HG02943 (cell line): ENCODE results near the gene CES4A.

Experiments
- ATAC-seq: cut with Tn5 transposase; IDR thresholded peaks from one replicate; pipeline ENCODE4 v1.9.1; 2021; ENCODE audit warnings: mild to moderate bottlenecking, low read depth, moderate library complexity; ENCODE audit not compliant: unreplicated experiment

The CES4A gene

GRCh38 chr16:67017421-67017750 lies 29.0 kb downstream of the CES4A start:
- ATAC-seq: no peak

- no peak for ATAC-seq
Measured at GRCh38 chr16:67017810-67018488, 29.6 kb downstream of the CES4A start.

DNA sequence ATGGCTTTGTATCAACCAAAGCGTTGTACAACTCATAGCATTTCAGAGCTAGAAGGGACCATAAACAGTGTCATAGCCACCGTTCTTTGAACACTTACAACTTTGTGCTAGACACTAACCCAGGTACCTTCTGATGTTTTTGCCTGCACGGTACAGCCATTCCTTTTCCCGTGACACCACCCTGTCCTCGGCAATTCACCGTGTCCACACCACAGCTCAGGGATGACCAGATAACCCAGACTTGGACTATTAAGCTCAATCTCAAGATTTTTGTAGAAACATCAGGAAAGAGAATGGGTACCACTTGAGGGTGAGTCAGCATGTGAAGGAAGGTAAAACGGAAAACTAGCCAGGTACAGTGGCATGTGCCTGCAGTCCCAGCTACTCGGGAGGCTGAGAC lies 30.8 kb downstream of the CES4A start:
- no peak for ATAC-seq

GRCh38 chr16:67021321-67021720 lies 32.9 kb downstream of the CES4A start:
- no peak for ATAC-seq

DNA sequence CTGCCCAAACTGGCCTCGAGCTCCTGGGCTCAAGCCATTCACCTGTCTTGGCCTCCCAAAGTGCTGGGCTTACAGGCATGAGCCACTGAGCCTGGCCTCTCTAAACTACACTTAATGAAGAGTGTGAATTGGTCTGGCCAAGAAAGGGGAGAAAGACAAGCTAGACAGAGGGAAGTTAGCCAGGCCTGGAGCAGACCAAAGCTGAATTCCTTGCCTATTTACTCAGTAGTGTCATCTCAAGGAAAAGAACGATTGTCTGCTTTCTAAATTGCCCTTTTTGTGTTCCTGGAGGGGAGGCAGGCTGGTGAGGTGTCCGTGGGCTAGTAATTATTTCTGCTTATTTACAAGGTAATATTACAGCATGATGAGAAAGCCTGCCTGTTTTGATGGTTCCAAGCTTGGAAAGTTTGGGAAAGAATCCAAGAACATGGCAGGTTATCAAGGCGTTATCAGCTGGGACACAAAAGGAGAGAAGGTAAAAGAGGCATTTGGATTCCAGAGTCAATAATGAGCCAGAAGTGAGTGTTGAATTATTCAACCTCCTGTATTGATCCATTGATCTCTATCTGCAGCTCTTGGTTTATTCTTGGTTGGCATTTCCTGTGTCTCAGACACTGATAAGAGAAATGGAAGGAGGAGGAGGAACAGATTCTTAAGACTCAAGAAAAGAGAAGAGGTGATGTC lies 34.3 kb downstream of the CES4A start:
- ATAC-seq: no peak

- no peak for ATAC-seq
Measured at GRCh38 chr16:67023689-67024088, 35.3 kb downstream of the CES4A start.

- no peak for ATAC-seq
Measured at GRCh38 chr16:67024384-67025209, 36.2 kb downstream of the CES4A start.

GRCh38 chr16:67025210-67025550 lies 36.8 kb downstream of the CES4A start:
- ATAC-seq: no peak

GRCh38 chr16:67026570-67026969 lies 38.2 kb downstream of the CES4A start:
- ATAC-seq: no peak

- no peak for ATAC-seq
Measured at GRCh38 chr16:67027046-67027445, 38.7 kb downstream of the CES4A start.

DNA sequence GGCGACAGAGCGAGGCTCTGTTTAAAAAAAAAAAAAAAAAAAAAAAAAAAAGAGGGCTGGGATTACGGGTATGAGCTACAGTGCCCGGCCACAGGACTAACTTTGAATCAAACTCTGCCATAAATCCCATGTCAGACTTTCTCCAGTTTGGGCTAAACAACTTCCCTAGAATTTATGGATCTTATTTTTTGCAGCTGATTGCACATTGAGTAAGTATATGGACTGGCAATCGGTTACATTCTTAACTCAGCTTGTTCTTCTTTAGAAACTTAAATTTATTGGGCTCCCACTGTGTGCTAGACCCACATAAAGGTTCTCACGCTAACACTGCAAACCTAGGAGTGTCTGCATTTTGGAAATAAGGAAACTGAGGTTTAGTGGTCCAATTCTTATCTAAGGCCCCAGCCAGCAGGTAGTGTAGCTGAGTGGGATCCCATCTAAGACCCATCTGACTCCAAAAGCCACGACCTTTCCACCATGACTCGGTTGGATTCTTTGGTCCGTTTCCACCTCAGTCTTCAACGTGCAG lies 39.8 kb downstream of the CES4A start:
- no peak for ATAC-seq

DNA sequence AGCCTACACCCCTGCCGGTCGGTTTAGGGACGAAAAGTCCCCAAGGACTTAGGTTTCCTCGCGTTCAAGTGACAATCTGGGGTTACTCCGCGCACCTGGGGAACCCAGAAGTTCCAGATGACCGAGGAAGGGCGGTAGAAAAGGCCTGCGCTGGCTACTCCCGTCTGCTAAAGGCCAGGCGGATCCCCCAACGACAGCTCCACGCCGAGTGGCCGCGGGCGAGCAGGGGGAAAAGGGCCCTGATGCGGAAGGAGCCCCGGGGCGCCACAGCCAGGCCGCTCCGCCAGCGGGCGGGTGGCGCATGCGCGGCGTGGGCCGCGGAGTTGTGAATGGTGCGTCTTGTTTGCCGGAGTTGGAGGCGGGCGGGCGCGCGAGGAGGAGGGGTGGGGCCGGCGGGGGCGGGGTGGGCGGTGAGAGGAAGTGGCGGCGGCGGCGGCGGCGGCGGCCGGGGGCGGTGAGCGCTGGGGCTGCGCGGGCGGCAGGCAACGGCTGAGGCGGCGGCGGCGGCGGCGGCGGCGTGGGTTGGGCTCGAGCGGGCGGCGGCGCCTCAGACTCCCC lies 40.4 kb downstream of the CES4A start, which contains the start of gene CBFB:
TSS of gene CBFB (plus strand) at position 454 of the 558 bp plus-strand sequence. CDS start 259 bp downstream, outside the sequence.
- peak; percentile 78 for ATAC-seq

DNA sequence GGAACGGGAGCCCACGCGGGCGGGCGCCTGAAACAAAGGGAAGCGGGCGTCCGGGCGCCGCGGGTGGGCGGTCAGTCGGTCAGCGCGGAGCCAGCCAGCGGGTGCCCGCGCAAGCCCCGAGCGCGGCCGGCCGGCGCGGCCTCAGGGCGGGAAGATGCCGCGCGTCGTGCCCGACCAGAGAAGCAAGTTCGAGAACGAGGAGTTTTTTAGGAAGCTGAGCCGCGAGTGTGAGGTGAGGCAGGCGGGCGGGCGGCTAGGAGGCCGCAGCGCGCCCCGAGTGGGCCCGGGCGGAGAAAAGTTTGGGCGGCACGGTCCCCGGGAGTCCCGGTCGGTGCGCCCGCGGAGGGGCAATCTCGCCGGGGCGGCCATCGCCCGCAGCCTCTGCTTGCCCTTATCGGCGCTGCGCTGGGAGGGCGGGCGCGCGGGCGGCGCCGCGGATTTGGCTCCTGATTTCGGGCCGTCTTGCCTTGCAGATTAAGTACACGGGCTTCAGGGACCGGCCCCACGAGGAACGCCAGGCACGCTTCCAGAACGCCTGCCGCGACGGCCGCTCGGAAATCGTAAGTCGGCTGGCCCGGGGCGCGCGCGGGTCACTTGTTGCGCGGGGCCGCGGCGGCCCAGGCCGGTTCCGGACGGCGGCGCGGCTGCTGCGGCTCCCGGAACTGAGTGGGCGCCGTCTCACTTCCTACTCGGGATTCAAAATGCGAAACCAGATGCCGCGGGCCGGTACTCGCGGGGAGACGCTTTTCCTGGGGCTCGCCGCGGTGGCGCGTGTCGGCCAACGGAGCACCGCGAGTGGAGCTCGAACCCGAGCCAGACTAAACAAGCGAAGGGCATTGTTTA lies 41.1 kb downstream of the CES4A start:
- ATAC-seq: peak; percentile 33

DNA sequence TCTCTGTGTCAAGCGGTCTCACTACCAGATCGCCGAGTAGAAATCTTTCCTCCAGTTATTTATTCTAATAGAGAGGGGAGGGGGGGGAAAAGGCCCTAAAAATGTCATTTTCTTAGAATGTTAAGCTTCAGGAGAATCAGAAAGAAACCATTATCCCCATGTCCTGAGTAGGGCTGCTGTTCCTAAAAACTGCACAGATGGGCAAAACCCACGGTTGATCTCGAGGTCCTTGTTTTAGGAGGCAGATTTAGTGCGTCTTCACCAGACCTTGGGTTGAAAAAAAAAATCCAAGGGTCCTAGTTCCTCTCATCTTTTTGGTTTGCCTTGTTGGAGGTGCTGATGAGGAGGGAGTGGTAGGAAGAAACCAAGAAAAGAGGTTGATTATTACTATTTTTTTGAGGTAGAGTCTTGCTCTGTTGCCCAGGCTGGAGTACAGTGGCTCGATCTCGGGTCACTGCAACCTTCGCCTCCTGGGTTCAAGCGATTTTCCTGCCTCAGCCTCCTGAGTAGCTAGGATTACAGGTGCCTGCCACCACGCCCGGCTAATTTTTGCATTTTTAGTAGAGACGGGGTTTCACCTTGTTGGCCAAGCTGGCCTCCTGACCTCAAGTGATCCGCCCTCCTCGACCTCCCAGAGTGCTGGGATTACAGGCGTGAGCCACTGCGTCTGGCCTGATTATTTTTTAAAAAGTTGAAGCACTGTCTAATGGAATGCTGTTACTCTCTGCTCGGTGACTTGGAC lies 42.0 kb downstream of the CES4A start:
- ATAC-seq: no peak

GRCh38 chr16:67034487-67034886 lies 46.1 kb downstream of the CES4A start:
- ATAC-seq: no peak

- no peak for ATAC-seq
Measured at GRCh38 chr16:67035364-67035763, 47.0 kb downstream of the CES4A start.

DNA sequence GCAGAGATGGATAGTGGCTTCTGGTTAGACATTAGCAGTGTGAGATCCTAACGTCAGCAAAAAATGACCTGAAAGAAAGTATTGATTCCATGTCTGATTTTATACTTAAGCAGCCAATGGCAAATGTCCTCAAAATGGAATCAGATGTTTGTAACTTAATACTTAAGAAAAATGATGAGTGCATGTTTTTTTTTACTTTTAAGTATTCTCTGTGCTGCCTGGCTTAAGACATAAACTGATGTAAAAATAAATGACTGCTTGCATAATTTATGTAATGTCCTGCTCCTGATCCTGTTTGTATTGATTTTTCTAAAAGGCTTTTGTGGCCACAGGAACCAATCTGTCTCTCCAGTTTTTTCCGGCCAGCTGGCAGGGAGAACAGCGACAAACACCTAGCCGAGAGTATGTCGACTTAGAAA lies 47.9 kb downstream of the CES4A start:
- ATAC-seq: no peak

DNA sequence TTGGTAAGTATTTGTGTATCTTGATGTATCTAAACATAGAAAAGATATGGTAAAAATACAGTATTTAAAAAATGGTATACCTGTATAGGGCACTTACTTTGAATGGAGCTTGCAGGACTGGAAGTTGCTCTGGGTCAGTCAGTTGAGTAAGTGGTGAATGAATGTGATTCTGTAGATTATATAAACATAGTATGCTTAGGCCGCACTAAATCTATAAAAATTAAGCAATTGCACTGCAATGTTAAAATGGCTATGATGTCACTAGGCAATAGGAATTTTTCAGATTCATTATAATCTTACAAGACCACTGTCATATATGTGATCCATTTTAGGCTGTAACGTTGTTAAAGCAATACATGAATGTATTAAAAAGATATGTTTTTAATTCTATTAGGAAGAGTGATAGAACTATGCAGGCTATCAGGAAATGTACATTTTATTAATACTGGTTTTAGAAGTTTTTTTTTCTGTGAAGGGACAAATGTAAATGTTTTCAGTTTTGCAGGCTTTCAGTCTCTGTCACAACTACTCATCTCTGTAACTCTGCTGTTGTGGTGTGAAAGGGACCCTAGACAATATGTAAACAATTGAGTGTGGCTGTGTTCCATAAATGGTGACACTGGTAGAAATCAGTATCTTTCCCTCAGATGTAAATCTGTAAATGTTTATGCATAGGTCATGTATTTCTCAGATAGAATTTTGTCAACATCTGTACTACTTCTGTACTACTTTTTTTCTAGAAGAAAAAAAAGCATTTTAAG lies 51.1 kb downstream of the CES4A start:
- no peak for ATAC-seq

- no peak for ATAC-seq
Measured at GRCh38 chr16:67040166-67040565, 51.8 kb downstream of the CES4A start.
